ENCODE data around the gene PRSS48. TPM values are rescaled to one million over a fixed set of nuclear protein-coding genes. Genes with fewer than 3 reads are reported as not detected.

The PRSS48 gene
- polyA plus RNA-seq (not detected in 2 replicates), polyA minus RNA-seq (not detected in 2 replicates)

GRCh38 chr4:151276787-151277562 lies at the start of gene PRSS48:
Gene PRSS48 (plus strand): TSS chr4:151277161. CDS start chr4:151277173, 12 bp downstream.
- Histone ChIP-seq H3K4me3 (ENCODE audit: low read length) (no peak within 1 kb of the TSS), H3F3A (ENCODE audit: insufficient read depth, low read length, poor library complexity, severe bottlenecking) (no peaks in the 10 kb centered on the region), H2AFZ (ENCODE audit: low read depth, low read length) (no peak within 1 kb of the TSS), H3K27me3 (ENCODE audit: insufficient read depth, low read depth, low read length) (no peaks in the 10 kb centered on the region), H3K4me2 (ENCODE audit: low read length) (no peak within 1 kb of the TSS), H3K9ac (ENCODE audit: low read length) (no peak within 1 kb of the TSS), H4K20me1 (ENCODE audit: insufficient read depth) (no peaks in the 10 kb centered on the region), H3K27ac (ENCODE audit: low read length) (no peak within 1 kb of the TSS), H3K36me3 (ENCODE audit: insufficient read depth, low read length) (no peaks in the 10 kb centered on the region), H3K9me3 (ENCODE audit: low read length) (no peaks in the 10 kb centered on the region), H3K79me2 (replicated peaks; ENCODE audit: insufficient read depth, low read length) (no peaks in the 10 kb centered on the region), H3K9me2 (ENCODE audit: insufficient read depth, low read length) (no peaks in the 10 kb centered on the region)
- TF ChIP-seq RAD21 (conservative IDR thresholded peaks at IDR 0.05), result peak; percentile 21
- TF ChIP-seq POLR2AphosphoS5 (IDR thresholded peaks at IDR 0.05), result no peak
- peak; percentile 19 for TF ChIP-seq SMC3 (conservative IDR thresholded peaks at IDR 0.05; ENCODE audit: poor library complexity)

- Histone ChIP-seq H3K27ac (ENCODE audit: low read length) (no peak overlapping the region), H3K9ac (ENCODE audit: low read length) (no peak overlapping the region), H3K4me2 (ENCODE audit: low read length) (no peak overlapping the region), H3K4me3 (ENCODE audit: low read length) (no peak overlapping the region), H3K36me3 (ENCODE audit: insufficient read depth, low read length) (no peaks in the 10 kb centered on the region), H3F3A (ENCODE audit: insufficient read depth, low read length, poor library complexity, severe bottlenecking) (no peaks in the 10 kb centered on the region), H3K9me3 (ENCODE audit: low read length) (no peaks in the 10 kb centered on the region), H3K79me2 (replicated peaks; ENCODE audit: insufficient read depth, low read length) (no peaks in the 10 kb centered on the region), H3K9me2 (ENCODE audit: insufficient read depth, low read length) (no peaks in the 10 kb centered on the region), H2AFZ (ENCODE audit: low read depth, low read length) (no peak overlapping the region), H4K20me1 (ENCODE audit: insufficient read depth) (no peaks in the 10 kb centered on the region), H3K27me3 (ENCODE audit: insufficient read depth, low read depth, low read length) (no peaks in the 10 kb centered on the region)
- TF ChIP-seq CTCF (IDR thresholded peaks at IDR 0.05; ENCODE audit: poor library complexity, severe bottlenecking) (no peak), MXI1 (conservative IDR thresholded peaks at IDR 0.05; ENCODE audit: poor library complexity, severe bottlenecking) (no peak), TAF1 (IDR thresholded peaks at IDR 0.05; ENCODE audit: low read depth) (no peak), RAD21 (conservative IDR thresholded peaks at IDR 0.05) (no peak), POLR2AphosphoS5 (IDR thresholded peaks at IDR 0.05) (no peak)
Observed at GRCh38 chr4:151227172-151227571, 49.8 kb upstream of the PRSS48 start.

- Histone ChIP-seq H3K27ac (ENCODE audit: low read length) (no peak overlapping the region), H3K79me2 (replicated peaks; ENCODE audit: insufficient read depth, low read length) (no peaks in the 10 kb centered on the region), H2AFZ (ENCODE audit: low read depth, low read length) (no peak overlapping the region), H4K20me1 (ENCODE audit: insufficient read depth) (no peaks in the 10 kb centered on the region), H3F3A (ENCODE audit: insufficient read depth, low read length, poor library complexity, severe bottlenecking) (no peaks in the 10 kb centered on the region), H3K9me3 (ENCODE audit: low read length) (no peaks in the 10 kb centered on the region), H3K9ac (ENCODE audit: low read length) (no peak overlapping the region), H3K36me3 (ENCODE audit: insufficient read depth, low read length) (no peaks in the 10 kb centered on the region), H3K9me2 (ENCODE audit: insufficient read depth, low read length) (no peaks in the 10 kb centered on the region), H3K4me3 (ENCODE audit: low read length) (no peak overlapping the region), H3K4me2 (ENCODE audit: low read length) (no peak overlapping the region), H3K27me3 (ENCODE audit: insufficient read depth, low read depth, low read length) (no peaks in the 10 kb centered on the region)
- TF ChIP-seq EP300 (conservative IDR thresholded peaks at IDR 0.05; ENCODE audit: poor library complexity, severe bottlenecking) (no peak), SMC3 (conservative IDR thresholded peaks at IDR 0.05; ENCODE audit: poor library complexity) (no peak), CTCF (IDR thresholded peaks at IDR 0.05; ENCODE audit: poor library complexity, severe bottlenecking) (no peak), REST (IDR thresholded peaks at IDR 0.05; ENCODE audit: borderline replicate concordance) (no peak), RAD21 (conservative IDR thresholded peaks at IDR 0.05) (no peak), MXI1 (conservative IDR thresholded peaks at IDR 0.05; ENCODE audit: poor library complexity, severe bottlenecking) (no peak), EZH2 (IDR thresholded peaks at IDR 0.05; ENCODE audit: borderline replicate concordance, insufficient read depth, low read length, poor library complexity, severe bottlenecking) (no peak), TAF1 (IDR thresholded peaks at IDR 0.05; ENCODE audit: low read depth) (no peak), POLR2AphosphoS5 (IDR thresholded peaks at IDR 0.05) (no peak)
Observed at GRCh38 chr4:151227731-151228130, 49.2 kb upstream of the PRSS48 start.

Measured in neural cell (in vitro differentiated cells).